ENCODE data around the gene KRTAP5-2. TPM values are rescaled to one million over a fixed set of nuclear protein-coding genes. Genes with fewer than 3 reads are reported as not detected.

Gene KRTAP5-2
- total RNA-seq, 1 experiment from 2014 or later: not detected

DNA sequence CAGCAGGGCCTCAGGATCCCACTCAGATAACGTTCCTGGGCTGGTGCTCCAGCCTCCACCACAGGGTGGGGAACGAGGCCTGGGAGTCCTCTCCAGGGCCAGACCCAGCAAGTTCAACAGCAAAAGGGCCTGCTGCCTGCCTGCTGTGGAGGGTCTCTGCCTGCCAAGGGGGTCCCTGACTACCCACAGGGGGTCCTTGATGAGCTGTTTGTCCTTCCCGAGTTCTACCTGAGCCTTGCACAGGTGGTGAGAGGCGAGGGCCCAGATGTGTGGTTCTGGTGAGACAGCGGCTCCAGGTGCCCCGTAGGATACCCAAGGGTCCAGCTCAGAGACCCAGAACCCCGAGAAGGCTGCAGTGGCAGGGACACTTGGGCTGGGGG is 30.4 kb downstream of the KRTAP5-2 start:
- H3K4me1 ChIP-seq (ENCODE audit: insufficient read depth, low read length): no peaks in the 10 kb centered on the region; the same call in 1 of the 2 replicates
- H3K23ac ChIP-seq (ENCODE audit: insufficient read length, low read depth, low read length): no peak overlapping the region
- H3T11ph ChIP-seq (ENCODE audit: low read length): no peak overlapping the region
- no peak overlapping the region for H2BK5ac ChIP-seq (ENCODE audit: insufficient read length, low read length)
- H3K9ac ChIP-seq (ENCODE audit: extremely low read depth, insufficient read length, low read length): no peak overlapping the region
- Mint-ChIP-seq H3K9me3 (no peaks in the 10 kb centered on the region), H3K4me1 (peaks cover 20 to 47% of the 10 kb centered on the region in 2 experiments), H3K4me3 (no peak overlapping the region), H3K27ac (no peak overlapping the region; a peak in 1 of 7 replicates), H3K36me3 (ENCODE audit: insufficient read depth in 1 of 3, low read depth in 3 of 3) (no peaks in the 10 kb centered on the region), H3K27me3 (ENCODE audit: low read depth) (peaks cover 42% of the 10 kb centered on the region)
- H3K27me3 ChIP-seq (ENCODE audit: insufficient read depth, low read length): no peaks in the 10 kb centered on the region; the same call in 1 of the 2 replicates
- no peak overlapping the region for H3K56ac ChIP-seq (ENCODE audit: insufficient read length, low read depth, low read length)
- H4K20me1 ChIP-seq (ENCODE audit: control insufficient read depth, insufficient read depth, insufficient read length): no peaks in the 10 kb centered on the region
- H2AFZ ChIP-seq (ENCODE audit: low read length): no peak overlapping the region
- WGBS (ENCODE audit: extremely low coverage, insufficient read length, low lambda C conversion rate): no CpG with 5 or more reads among the region's 7 CpGs
- H3K18ac ChIP-seq (ENCODE audit: insufficient read length, low read depth, low read length): no peak overlapping the region
- H3K27ac ChIP-seq (ENCODE audit: insufficient read length, low read depth, low read length): no peak overlapping the region
- no peak overlapping the region for H2AK5ac ChIP-seq (ENCODE audit: insufficient read length, low read length)
- no peak overlapping the region for H4K8ac ChIP-seq (replicated peaks; ENCODE audit: insufficient read length, low read depth, low read length)
- no peak overlapping the region for H4K91ac ChIP-seq (ENCODE audit: insufficient read length, low read depth, low read length)
- H2BK15ac ChIP-seq (ENCODE audit: low read depth, low read length): no peak overlapping the region
- H3K14ac ChIP-seq (ENCODE audit: insufficient read depth, low read length): peak overlapping the region; percentile 25; the same call in 1 of the 2 replicates
- no peak overlapping the region for H4K5ac ChIP-seq (ENCODE audit: insufficient read length, low read depth, low read length)
- no peak overlapping the region for H3K4me2 ChIP-seq (ENCODE audit: insufficient read depth, insufficient read length, low read length)
- no peaks in the 10 kb centered on the region for H3K79me2 ChIP-seq (ENCODE audit: insufficient read depth, low read length)
- peak; percentile 24 for DNase-seq
- TF ChIP-seq, protein P1, sequence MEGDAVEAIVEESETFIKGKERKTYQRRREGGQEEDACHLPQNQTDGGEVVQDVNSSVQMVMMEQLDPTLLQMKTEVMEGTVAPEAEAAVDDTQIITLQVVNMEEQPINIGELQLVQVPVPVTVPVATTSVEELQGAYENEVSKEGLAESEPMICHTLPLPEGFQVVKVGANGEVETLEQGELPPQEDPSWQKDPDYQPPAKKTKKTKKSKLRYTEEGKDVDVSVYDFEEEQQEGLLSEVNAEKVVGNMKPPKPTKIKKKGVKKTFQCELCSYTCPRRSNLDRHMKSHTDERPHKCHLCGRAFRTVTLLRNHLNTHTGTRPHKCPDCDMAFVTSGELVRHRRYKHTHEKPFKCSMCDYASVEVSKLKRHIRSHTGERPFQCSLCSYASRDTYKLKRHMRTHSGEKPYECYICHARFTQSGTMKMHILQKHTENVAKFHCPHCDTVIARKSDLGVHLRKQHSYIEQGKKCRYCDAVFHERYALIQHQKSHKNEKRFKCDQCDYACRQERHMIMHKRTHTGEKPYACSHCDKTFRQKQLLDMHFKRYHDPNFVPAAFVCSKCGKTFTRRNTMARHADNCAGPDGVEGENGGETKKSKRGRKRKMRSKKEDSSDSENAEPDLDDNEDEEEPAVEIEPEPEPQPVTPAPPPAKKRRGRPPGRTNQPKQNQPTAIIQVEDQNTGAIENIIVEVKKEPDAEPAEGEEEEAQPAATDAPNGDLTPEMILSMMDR (conservative IDR thresholded peaks at IDR 0.05): no peak
- no peak overlapping the region for H2BK120ac ChIP-seq (ENCODE audit: low read depth, low read length, poor library complexity, severe bottlenecking)
- no peak overlapping the region for H3K4ac ChIP-seq (ENCODE audit: low read depth, low read length)
- H2BK12ac ChIP-seq (ENCODE audit: insufficient read length, low read depth, low read length): no peak overlapping the region
- peaks cover 7% of the 10 kb centered on the region for H3K23me2 ChIP-seq (ENCODE audit: insufficient read length, low read depth, low read length, poor library complexity, severe bottlenecking)
- H3K9me3 ChIP-seq (ENCODE audit: control insufficient read depth, low read depth, low read length): no peaks in the 10 kb centered on the region
- no peak overlapping the region for H2BK20ac ChIP-seq (ENCODE audit: low read depth, low read length, poor library complexity, severe bottlenecking)
- H3K79me1 ChIP-seq (ENCODE audit: insufficient read depth, low read depth, low read length, poor library complexity, severe bottlenecking): no peaks in the 10 kb centered on the region

All from H9 (cell line).